GM21390 (cell line): ENCODE measurements around the gene CACNA1D.

ENCODE experiments used
- ATAC-seq: cut with Tn5 transposase; IDR thresholded peaks from one replicate; pipeline ENCODE4 v1.9.1; 2021; ENCODE audit not compliant: unreplicated experiment

Gene CACNA1D

DNA sequence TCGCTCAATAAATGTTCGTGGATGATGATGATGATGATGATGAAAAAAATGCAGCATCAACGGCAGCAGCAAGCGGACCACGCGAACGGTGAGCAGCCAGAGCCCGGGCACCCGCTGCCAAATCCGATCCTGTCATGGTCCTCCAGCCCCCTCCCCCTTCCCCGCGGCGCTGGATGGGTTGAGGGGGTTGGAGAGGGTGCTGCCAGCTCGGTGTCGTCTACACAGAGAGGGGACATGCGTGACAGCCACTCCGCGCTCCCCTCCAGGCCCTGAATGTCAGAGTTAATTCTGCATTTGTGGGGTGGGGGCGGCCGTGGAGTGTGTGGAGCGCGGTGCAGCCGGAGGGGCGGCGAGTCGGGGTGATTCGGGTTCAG is 722 bp downstream of the CACNA1D start:
- no peak for ATAC-seq

DNA sequence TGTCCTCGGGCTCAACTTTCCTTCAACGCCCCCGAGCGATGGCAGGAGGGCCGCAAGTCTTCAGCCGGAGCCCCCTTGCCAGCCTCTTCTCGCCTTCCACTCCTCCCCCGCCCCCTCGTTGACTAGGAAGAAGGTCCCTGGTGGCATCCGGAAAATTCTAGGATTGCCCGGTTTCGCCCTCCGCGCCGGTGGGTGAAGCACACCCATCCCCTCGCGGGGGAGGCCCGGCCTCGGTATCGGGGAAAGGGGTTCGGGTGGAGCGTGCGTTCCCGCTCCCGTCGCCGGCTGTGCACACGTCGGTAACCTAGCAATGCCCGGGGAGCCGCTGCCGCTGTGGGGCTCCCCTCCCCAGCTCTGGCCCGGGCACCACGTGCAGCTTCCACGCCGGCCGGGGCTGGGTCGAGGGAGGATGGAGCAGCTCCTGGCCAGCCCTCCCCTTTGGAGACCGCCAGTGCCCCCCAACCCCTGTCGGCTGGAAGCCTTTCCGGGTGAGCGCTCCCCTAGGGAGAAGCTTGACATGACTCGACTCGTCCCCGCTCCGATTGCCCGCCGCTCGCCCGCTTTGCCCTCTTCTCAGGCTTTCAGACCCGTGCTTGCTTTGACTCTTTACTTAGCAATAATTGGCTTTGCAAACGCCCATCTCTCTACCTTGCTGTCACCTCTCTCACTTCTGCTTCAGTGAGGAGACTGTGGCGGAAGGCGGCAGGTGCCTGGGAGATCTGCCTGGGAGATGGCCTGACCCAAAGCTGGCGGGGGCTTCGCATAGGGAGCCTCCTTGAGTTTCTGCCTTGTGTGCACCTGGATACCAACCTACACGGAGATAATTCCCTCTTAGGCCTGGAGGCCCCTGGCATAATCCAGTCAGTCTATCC is 1.3 kb downstream of the CACNA1D start:
- no peak for ATAC-seq

DNA sequence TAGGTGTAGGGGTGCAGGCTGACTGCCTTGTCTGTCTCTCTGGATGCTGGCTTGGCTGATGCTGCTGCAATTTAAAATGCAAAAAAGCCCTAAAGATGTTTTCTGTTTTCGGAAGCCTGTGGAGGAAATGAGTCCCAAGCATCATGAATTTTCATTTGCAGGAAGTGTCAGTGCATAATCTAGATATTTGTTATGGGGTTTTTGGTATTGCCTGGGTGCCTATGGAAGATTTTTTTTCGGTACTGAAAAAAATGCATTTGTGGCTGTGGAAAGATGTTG is 1.9 kb downstream of the CACNA1D start:
- no peak for ATAC-seq

DNA sequence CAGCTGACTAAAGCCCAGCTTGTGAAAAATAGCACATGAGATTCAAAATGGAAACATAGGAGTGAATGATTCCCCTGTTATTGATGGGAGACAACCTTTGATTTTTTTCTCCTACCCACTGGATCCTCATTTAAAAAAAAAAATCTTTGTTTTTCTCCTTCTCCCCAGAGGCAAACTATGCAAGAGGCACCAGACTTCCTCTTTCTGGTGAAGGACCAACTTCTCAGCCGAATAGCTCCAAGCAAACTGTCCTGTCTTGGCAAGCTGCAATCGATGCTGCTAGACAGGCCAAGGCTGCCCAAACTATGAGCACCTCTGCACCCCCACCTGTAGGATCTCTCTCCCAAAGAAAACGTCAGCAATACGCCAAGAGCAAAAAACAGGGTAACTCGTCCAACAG is 2.6 kb downstream of the CACNA1D start:
- ATAC-seq: no peak

DNA sequence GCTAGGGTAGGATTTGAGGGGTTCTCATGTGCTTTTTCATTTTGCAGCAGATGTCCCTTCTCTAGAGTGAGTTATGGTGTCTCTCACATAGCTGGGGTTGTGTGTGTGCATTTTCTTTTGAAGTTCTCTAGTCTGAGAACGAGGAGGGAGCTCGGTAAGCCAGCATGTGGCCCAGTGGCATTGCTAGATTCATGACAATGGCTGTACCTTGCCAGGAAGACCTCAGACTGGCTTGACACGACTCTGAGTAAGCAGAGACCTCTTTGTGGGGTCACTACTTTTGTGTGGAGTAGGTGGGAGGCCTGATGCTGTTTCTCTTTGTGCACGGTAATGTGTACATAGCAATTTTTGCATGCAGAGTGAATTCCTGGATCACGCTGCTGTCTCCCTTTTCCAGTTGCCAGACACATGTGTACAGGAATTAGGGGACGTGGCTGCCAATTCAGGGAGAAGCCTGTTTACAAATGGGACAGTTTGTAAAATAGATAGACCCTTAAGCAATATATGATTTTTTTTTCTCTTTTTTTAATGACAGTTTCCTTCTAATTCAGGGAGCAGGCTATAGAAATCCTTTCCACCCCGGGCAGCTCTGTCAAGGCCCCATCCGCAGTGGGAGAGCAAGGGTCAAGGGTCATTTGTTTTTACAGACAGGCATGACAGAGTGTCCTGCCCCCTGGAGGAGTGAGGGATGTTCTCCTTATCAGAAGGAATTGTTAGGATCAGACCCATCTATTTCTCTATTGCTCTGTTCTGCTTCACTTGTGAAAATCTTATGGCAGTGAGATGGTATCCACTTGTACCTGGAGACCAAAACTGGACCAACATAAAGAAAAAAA is 4.6 kb downstream of the CACNA1D start:
- ATAC-seq: no peak

DNA sequence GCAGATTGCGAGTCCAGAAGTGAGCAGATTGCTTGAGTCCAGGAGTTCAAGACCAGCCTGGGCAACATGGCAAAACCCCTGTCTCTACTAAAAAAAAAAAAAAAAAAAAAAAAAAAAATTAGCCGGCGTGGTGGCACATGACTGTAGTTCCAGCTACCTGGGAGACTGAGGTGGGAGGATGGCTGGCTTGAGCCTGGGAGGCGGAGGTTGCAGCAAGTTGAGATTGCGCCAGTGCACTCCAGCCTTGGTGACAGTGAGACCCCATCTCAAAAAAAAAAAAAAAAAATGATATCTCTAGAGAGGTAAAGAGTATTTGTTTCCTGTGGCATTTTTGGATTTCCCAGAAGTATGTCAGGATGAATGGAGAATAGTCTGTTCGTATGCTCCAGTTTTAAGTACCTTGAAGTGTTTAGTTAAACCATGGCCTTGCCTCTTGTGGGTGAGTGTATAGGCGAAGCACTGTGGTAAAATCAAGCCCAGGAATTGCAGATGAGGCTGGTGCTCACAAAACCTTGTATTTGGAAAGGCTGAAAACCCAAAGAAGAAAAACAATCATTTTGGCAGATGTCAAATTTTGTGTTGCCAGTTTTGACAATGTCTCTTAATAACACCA is 5.9 kb downstream of the CACNA1D start:
- no peak for ATAC-seq

DNA sequence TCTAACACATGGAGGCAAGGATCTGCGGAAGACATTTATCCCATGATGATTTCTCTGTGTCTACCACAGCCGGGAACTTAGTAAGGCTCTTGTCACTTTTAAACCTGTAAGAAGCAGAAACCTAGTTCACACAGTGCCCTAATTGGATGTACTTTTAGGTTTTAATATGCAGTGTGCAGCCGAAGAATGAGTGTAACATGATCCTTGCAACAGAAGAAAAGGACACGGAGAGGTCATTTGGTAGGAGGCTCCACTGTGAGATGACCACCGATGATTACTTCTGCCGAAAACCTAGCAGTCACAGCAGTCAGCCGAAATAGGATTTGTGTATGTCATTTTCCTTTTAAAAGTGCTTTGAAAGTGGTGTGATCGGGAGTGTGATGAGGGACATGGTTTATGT is 6.8 kb downstream of the CACNA1D start:
- no peak for ATAC-seq

DNA sequence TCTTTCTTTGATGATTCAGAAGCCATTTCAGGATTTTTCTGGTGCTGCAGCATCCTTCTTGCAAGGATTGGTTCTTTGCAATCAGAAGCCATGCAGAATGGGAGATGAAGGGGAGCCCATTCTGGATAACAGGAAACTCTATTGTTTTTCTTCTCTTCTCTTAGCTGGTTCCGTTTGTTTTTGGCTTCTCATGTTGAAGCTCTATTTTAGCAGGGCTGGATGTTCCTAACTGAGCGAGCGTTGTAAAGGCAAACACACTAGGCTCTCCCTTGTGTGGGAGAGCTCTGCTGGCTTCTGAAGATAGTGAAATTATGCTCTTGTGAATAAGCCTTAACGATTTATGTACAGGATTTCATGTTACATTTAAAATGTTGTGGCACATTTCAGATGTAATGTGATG is 8.3 kb downstream of the CACNA1D start:
- no peak for ATAC-seq

DNA sequence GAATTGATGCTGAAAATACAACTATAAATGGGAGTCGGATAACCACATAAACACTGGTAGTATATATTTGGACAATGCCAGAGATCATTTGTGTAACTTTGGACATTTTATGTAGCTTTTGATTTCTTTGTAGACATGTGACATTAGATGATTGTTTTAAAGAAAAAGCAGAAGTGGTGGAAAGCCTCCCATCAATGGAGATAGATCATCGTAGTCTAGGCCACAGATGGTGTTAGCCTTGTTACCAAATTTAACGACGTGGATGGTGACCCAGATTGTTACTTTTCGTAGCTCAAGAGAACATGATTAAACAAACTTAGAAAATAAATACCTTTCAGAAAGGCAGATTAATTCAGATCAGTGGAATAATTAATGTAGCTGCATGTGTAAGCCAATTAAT is 8.8 kb downstream of the CACNA1D start:
- ATAC-seq: no peak

DNA sequence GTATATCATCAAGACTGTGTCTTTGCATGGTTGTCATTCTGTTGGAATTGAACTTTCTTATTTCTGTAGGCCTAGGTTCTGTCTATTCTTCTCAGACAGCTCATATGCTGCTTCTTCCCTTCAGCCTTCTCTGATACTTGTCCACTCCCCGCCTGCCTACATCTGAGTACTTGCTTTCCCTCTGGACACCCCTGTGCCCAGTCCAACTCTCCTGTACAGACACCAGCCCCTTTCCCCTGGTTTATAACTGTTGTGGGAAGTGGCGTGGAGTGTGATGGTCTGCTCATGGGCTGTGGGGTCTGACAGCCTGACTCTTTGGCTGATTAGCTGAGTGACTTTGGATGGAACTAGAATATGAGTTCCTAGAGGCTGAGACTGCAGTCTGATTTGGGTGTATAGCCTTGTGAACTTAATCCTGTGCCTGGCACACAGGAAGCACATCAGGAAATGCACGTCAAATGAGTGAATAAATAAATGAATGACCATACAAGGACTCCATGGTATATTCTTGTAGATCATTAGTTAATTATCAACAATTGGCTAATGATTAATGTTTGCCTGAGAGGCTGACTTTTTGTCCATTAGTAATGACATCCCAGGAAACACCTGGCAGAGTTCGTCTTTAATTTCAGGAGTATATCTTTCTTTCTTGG is 11.8 kb downstream of the CACNA1D start:
- no peak for ATAC-seq

DNA sequence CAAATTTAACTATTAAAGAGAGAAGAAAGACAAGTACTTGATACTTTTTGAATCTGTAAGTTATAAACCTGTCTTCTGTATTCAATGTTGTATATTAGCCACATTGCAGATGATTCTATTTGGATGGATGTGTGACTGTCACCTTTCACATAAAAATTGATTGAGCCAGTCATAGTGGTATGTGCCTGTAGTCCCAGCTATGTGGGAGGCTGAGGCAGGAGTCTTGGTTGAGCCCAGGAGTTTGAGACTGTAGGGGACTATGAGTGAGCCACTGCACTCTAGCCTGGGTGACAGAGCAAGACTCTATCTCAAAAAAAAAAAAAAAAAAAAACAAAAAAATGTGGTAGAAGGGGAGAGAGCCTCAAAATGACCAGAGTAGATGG is 12.3 kb downstream of the CACNA1D start:
- ATAC-seq: no peak

DNA sequence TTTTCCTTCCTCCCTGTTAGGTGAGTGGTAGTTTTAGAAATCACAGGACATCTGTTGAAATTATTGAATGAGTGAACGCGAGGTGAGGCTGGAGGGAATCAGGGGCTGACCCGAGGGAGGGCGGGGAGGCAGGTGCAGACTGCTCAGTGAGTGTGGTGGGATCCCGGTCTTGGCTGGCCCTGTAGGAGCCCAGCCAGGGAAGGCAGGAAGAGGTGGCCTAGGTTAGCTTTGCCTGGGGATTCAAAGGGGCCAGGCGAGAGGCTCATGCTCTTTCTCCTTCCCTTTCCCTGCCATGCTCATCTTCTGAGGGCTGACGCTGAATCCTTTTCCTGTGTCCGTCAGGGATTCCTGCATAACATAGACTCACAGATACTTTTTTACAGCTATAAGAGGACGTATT is 15.1 kb downstream of the CACNA1D start:
- ATAC-seq: no peak

DNA sequence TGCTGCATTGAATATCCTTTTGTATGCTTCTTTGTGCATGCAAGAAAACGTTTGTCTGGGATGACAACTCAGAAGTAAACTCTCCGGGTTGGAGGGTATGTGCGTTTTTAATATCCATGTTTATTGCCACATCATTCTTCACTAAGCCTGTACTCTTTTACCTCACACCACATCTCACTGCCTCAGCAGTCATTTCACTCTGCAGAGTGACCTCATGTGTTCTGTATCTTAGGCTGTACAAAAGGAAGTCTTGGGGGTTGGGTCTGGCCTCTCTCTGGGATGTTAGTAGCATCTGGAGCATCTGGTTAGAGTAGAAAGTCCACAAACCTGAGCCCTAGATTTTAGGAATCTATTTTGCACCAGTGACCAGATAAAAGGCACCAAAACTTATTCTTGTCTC is 16.1 kb downstream of the CACNA1D start:
- ATAC-seq: no peak

DNA sequence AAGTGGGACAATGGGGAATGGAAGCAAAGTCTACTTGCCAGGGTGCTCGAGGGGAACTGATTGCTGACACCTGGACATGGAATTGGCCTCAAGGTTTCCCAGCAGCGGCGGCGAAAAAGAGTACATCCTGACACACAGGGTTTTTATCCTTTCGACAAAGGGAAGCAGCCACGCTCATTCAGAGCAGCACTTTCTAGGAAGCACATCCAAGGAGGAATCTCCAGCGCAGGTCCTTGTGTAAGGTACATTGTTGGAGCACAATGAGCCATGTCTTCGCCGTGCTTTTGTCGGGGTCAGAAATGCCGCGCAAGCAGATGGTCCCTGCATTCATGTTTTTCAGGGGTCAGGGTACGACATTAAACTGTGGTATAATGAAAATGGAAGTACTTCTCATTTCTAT is 16.8 kb downstream of the CACNA1D start:
- ATAC-seq: no peak

DNA sequence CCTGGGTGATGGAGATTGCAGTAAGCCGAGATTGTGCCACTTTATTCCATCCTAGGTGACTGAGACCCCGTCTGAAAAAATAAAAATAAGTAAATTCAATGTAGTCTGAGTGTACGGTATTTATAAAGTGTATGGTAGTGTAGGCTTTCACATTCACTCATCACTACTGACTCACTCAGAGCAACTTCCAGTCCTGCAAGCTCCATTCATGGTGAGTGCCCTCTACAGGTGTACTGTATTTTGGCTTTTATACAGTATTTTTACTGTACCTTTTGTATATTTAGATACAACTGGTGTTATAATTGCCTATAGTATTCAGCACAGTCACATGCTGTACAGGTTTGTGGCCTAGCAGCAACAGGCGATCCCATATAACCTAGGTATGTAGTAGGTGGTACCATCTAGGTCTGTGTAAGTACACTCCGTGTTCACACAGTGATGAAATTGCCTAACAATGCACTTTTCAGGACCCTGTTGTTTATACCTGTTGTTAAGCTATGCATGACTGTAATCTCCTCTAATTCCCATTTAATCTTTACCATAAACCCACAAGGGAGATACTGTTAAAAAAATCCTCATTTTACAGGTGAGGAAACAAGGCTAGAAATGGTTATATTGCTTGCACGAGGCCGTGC is 19.3 kb downstream of the CACNA1D start:
- ATAC-seq: no peak

DNA sequence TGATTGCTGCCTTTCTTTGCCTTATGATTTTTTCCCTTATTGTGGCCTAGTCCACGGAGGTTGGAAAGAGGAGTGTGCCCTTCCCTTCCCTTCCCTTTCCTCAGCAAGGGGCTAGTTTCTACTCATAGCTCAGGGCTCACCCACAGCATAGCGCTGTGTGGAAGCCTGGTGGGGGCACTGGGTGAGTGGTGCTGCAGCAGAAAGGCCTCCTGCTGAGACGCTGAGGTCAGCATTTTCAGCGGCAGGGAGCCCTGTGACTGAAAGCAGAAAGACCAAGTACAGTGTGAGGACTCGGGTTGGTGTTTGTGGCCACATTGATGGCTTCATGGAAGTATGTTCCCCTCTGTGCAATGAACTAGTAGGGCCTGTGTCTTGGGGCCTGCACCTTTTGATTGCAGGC is 21.9 kb downstream of the CACNA1D start:
- ATAC-seq: no peak

DNA sequence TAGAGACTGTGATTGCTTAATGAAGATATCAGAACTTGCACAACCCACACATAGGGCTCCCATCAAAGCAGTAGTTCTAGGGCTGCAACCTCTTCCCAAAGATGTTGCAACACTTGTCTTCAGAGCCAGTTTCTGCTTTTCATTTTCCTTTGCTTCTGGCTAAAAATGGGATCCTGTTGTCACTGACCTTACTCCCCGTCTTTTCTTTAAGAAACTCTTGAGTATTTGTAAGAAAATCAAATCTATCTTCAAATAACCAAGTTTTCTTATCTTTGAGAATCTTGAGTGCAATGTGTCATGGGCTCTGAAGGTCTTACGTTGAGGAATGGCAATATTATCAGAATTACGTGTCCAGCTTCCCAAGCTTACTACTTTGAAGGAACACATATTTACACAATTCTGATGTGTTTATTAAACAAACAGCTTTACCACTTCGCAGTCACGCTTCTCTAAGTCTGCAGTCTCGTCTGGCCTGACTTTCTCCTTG is 24.1 kb downstream of the CACNA1D start:
- ATAC-seq: no peak

DNA sequence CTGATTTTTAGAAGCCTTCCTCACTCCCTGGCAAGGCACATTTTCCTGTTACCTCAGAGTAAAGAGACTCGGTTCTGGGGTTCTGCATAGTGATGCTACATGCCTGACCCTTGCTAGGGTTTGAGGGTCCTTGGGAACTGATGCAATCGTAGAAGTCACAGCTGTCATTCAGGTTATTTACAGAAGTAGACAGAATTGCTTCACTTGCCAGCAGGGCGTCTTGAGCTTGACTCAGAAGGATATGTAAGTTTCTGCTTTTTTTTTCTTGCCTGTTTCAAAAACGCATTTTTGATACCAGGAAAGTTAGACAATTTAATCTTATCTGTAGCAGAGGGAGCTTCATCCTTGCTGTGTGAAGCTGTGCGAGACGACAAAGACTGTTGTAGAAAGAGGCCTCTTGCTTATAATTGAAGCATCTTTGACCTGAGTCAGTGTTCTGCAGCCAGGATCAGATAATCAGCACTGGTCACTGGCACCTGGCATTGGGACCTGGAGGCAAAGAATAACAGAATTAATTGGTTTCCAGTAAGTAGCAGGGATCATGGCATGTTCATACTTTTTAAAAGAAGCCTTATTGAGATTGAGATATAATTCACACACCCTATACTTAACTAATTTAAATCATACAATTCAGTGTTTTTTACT is 24.8 kb downstream of the CACNA1D start:
- no peak for ATAC-seq

DNA sequence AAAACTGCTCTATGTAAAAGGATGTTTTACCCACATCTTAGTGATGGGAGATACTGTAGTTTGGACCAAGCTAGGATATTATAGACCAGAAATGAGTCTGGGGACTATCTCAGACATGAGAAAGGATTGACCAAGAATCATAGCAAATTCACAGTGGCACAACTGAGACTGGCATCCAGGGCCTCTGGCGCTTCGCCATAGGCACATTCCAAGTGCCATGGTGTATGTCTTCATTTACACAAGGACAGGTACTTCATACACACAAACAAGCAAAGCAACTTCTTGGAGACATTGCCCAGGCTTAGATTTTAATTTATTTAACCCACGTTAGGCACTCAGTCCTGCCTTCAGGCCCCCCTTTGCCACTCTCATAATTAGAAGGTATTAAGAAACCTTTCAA is 28.9 kb downstream of the CACNA1D start:
- ATAC-seq: no peak

DNA sequence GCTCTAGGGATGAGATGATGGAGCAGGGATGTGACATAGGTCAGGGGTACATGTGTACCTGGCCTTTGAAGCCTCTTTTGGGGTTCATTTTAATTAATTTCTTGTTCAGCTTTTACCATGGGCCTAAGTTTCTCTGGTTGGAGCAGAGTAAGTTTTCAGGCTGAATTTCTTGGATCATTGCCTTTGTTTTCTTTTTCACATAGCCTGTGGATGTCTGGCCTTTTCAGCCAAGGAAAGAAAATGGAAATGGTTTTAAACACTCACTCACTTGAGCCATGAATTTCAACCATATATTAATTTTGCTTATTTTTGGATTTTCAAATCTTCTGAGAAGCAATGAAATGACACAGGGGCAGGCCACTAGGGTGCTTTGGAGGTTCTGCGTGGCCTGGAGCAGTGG is 30.2 kb downstream of the CACNA1D start:
- no peak for ATAC-seq
